ENCODE data around the gene UNC119B.

Gene UNC119B

GRCh38 chr12:120718055-120718454 is 7.8 kb downstream of the UNC119B start:
- H2AFZ ChIP-seq (ENCODE audit: low read length), result no peak overlapping the region
- no peak overlapping the region for H3K14ac ChIP-seq (ENCODE audit: low read length)
- H3K9me3 ChIP-seq (replicated peaks in 1 of 2; ENCODE audit: control insufficient read depth in 2 of 2, insufficient read depth in 1 of 2, low read depth in 1 of 2, low read length in 2 of 2), result no peaks in the 10 kb centered on the region
- no CpG with 5 or more reads among the region's 9 CpGs for WGBS, 2 donors (ENCODE audit: extremely low coverage in 2 of 2, insufficient read length in 2 of 2, insufficient replicate concordance in 1 of 2)
- no peak overlapping the region for H3K9ac ChIP-seq (ENCODE audit: low read depth, low read length, poor library complexity)
- H3K27me3 ChIP-seq (ENCODE audit: control insufficient read depth in 3 of 3, insufficient read depth in 3 of 3, low read depth in 1 of 3, low read length in 3 of 3), result no peaks in the 10 kb centered on the region
- no peak overlapping the region for H2BK15ac ChIP-seq (ENCODE audit: low read length)
- H4K8ac ChIP-seq (ENCODE audit: low read depth, low read length), result no peak overlapping the region
- H3K4me3 ChIP-seq (ENCODE audit: low read length in 2 of 2), result no peak overlapping the region
- H2BK5ac ChIP-seq (ENCODE audit: low read length), result no peak overlapping the region
- H2AK5ac ChIP-seq (ENCODE audit: low read depth, low read length), result no peak overlapping the region
- H3K36me3 ChIP-seq (replicated peaks in 1 of 2; ENCODE audit: control insufficient read depth in 2 of 2, insufficient read depth in 2 of 2, low read length in 2 of 2), result peaks cover 75 to 96% of the 10 kb centered on the region in 2 donors
- H3K4ac ChIP-seq (ENCODE audit: low read length), result no peak overlapping the region
- no peak overlapping the region for H4K91ac ChIP-seq (ENCODE audit: low read depth, low read length, poor library complexity)
- H3K4me1 ChIP-seq (ENCODE audit: control insufficient read depth in 2 of 2, insufficient read depth in 1 of 2, low read depth in 1 of 2, low read length in 2 of 2), result no peaks in the 10 kb centered on the region
- H3K27ac ChIP-seq (replicated peaks; ENCODE audit: low read length), result no peak overlapping the region
- DNase-seq (ENCODE audit: low spot score), result no peak
- peaks cover 10% of the 10 kb centered on the region for H3K79me1 ChIP-seq (ENCODE audit: low read depth, low read length)
- no peak overlapping the region for H2BK120ac ChIP-seq (ENCODE audit: low read depth, low read length)
- no peak overlapping the region for H2BK12ac ChIP-seq (ENCODE audit: low read length)
- no peak overlapping the region for H3K18ac ChIP-seq (ENCODE audit: low read length)
- no peak overlapping the region for H3K23ac ChIP-seq (ENCODE audit: low read depth, low read length, poor library complexity)
- no peak overlapping the region for H3K4me2 ChIP-seq (ENCODE audit: insufficient read depth, low read length, poor library complexity, severe bottlenecking)

GRCh38 chr12:120719072-120719471 is 8.8 kb downstream of the UNC119B start:
- Histone ChIP-seq H4K91ac (ENCODE audit: low read depth, low read length, poor library complexity) (no peak overlapping the region), H2BK12ac (ENCODE audit: low read length) (no peak overlapping the region), H2BK120ac (ENCODE audit: low read depth, low read length) (no peak overlapping the region), H3K4me1 (ENCODE audit: control insufficient read depth in 2 of 2, insufficient read depth in 1 of 2, low read depth in 1 of 2, low read length in 2 of 2) (no peaks in the 10 kb centered on the region), H3K14ac (ENCODE audit: low read length) (no peak overlapping the region), H3K18ac (ENCODE audit: low read length) (no peak overlapping the region), H2BK15ac (ENCODE audit: low read length) (no peak overlapping the region), H3K4me3 (ENCODE audit: low read length in 2 of 2) (no peak overlapping the region), H3K27me3 (ENCODE audit: control insufficient read depth in 3 of 3, insufficient read depth in 3 of 3, low read depth in 1 of 3, low read length in 3 of 3) (no peaks in the 10 kb centered on the region), H3K23ac (ENCODE audit: low read depth, low read length, poor library complexity) (no peak overlapping the region), H3K36me3 (replicated peaks in 1 of 2; ENCODE audit: control insufficient read depth in 2 of 2, insufficient read depth in 2 of 2, low read length in 2 of 2) (peaks cover 69 to 97% of the 10 kb centered on the region in 2 donors), H3K79me1 (ENCODE audit: low read depth, low read length) (peaks cover 10% of the 10 kb centered on the region), H3K9ac (ENCODE audit: low read depth, low read length, poor library complexity) (no peak overlapping the region), H2BK5ac (ENCODE audit: low read length) (no peak overlapping the region), H3K4me2 (ENCODE audit: insufficient read depth, low read length, poor library complexity, severe bottlenecking) (no peak overlapping the region), H4K8ac (ENCODE audit: low read depth, low read length) (no peak overlapping the region), H3K4ac (ENCODE audit: low read length) (no peak overlapping the region), H3K9me3 (replicated peaks in 1 of 2; ENCODE audit: control insufficient read depth in 2 of 2, insufficient read depth in 1 of 2, low read depth in 1 of 2, low read length in 2 of 2) (no peaks in the 10 kb centered on the region), H2AFZ (ENCODE audit: low read length) (no peak overlapping the region), H3K27ac (replicated peaks; ENCODE audit: low read length) (no peak overlapping the region), H2AK5ac (ENCODE audit: low read depth, low read length) (no peak overlapping the region)
- DNase-seq (ENCODE audit: low spot score), result no peak
- no CpG with 5 or more reads among the region's 2 CpGs for WGBS, 2 donors (ENCODE audit: extremely low coverage in 2 of 2, insufficient read length in 2 of 2, insufficient replicate concordance in 1 of 2)

DNA sequence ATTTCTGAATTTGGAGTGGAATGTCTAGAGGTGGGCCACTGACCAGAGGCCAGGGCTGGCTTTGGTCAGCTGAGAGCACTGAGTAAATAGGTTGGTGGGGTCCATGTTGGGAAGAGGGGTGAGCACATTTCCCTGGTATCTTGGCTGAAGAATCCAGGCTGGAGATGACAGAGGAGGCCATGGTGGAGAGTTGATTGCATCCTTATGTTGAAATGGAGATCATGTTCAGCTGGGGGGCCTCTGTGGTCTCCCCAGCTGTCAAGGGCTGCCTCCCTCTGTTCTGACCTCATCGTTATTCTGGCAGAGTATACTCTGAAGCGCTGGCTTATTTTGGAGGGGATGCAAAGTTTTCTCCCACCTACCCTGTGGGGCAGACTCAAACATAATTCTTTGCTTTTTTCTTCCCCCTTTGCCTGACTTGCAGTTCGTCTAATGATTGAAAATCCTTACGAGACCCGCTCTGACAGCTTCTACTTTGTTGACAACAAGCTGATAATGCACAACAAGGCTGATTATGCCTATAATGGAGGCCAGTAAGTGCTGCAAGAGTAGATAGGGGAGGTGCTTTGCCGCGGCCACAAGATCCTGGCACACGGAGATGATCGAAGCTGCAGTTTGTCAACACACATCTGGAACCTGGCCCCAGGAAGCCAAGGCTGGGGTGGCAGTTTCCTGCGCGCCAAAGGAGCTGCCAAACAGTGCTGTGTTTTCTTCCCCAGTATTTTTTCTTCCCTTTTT is 9.4 kb downstream of the UNC119B start:
- Histone ChIP-seq H3K9me3 (replicated peaks in 1 of 2; ENCODE audit: control insufficient read depth in 2 of 2, insufficient read depth in 1 of 2, low read depth in 1 of 2, low read length in 2 of 2) (no peaks in the 10 kb centered on the region), H3K4me3 (ENCODE audit: low read length in 2 of 2) (no peak overlapping the region), H4K8ac (ENCODE audit: low read depth, low read length) (no peak overlapping the region), H4K91ac (ENCODE audit: low read depth, low read length, poor library complexity) (no peak overlapping the region), H2BK120ac (ENCODE audit: low read depth, low read length) (no peak overlapping the region), H3K4ac (ENCODE audit: low read length) (no peak overlapping the region), H2BK12ac (ENCODE audit: low read length) (no peak overlapping the region), H2AK5ac (ENCODE audit: low read depth, low read length) (no peak overlapping the region), H3K9ac (ENCODE audit: low read depth, low read length, poor library complexity) (no peak overlapping the region), H3K23ac (ENCODE audit: low read depth, low read length, poor library complexity) (no peak overlapping the region), H3K14ac (ENCODE audit: low read length) (no peak overlapping the region), H3K4me1 (ENCODE audit: control insufficient read depth in 2 of 2, insufficient read depth in 1 of 2, low read depth in 1 of 2, low read length in 2 of 2) (no peaks in the 10 kb centered on the region), H2AFZ (ENCODE audit: low read length) (no peak overlapping the region), H3K27ac (replicated peaks; ENCODE audit: low read length) (no peak overlapping the region), H2BK5ac (ENCODE audit: low read length) (no peak overlapping the region), H3K18ac (ENCODE audit: low read length) (no peak overlapping the region), H3K36me3 (replicated peaks in 1 of 2; ENCODE audit: control insufficient read depth in 2 of 2, insufficient read depth in 2 of 2, low read length in 2 of 2) (peaks cover 64 to 97% of the 10 kb centered on the region in 2 donors), H2BK15ac (ENCODE audit: low read length) (no peak overlapping the region), H3K27me3 (ENCODE audit: control insufficient read depth in 3 of 3, insufficient read depth in 3 of 3, low read depth in 1 of 3, low read length in 3 of 3) (no peaks in the 10 kb centered on the region), H3K4me2 (ENCODE audit: insufficient read depth, low read length, poor library complexity, severe bottlenecking) (no peak overlapping the region), H3K79me1 (ENCODE audit: low read depth, low read length) (peaks cover 5% of the 10 kb centered on the region)
- no CpG with 5 or more reads among the region's 11 CpGs for WGBS, 2 donors (ENCODE audit: extremely low coverage in 2 of 2, insufficient read length in 2 of 2, insufficient replicate concordance in 1 of 2)
- no peak for DNase-seq (ENCODE audit: low spot score)

DNA sequence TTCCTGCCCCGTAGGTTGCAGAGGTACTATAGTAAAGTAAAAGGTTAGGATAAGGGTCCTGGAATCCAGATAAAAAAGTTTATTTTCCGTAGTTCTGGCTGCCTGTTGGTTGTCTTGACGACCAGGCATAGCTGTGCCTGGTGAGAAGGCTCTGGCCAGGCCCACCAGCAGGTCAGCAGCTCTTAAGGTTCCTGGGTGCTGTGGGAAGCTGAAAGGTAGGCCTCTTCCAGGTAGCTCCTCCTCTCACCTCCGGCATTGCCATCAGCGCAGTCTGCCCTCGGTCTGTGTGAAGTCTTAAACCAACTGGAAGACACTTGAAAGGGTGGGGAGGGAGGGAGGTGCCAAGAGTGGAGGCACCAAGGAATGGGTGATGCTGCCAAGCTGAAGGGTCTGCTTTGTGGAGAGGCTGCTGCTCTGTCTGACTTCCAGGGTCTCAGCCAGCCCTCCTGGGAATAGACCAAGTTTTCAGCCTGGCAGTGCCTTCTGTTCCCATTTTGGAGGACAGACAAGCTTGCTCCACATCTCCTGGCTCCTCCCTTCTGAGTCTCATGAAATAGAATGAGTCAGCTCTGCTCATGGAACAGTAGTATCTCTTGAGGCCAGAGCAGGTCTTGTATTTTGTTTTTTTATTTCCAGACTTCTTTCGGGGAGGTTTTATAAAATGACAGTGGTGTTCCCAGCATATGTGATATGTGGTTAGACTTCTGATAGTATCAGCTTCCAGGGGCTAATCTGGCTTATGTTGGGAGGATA is 10.2 kb downstream of the UNC119B start:
- Histone ChIP-seq H3K9ac (ENCODE audit: low read depth, low read length, poor library complexity) (no peak overlapping the region), H3K36me3 (replicated peaks in 1 of 2; ENCODE audit: control insufficient read depth in 2 of 2, insufficient read depth in 2 of 2, low read length in 2 of 2) (peaks cover 61 to 96% of the 10 kb centered on the region in 2 donors), H2BK5ac (ENCODE audit: low read length) (no peak overlapping the region), H2AK5ac (ENCODE audit: low read depth, low read length) (no peak overlapping the region), H3K23ac (ENCODE audit: low read depth, low read length, poor library complexity) (no peak overlapping the region), H3K27me3 (ENCODE audit: control insufficient read depth in 3 of 3, insufficient read depth in 3 of 3, low read depth in 1 of 3, low read length in 3 of 3) (no peaks in the 10 kb centered on the region), H3K27ac (replicated peaks; ENCODE audit: low read length) (no peak overlapping the region), H2AFZ (ENCODE audit: low read length) (no peak overlapping the region), H3K18ac (ENCODE audit: low read length) (no peak overlapping the region), H3K4ac (ENCODE audit: low read length) (no peak overlapping the region), H3K14ac (ENCODE audit: low read length) (no peak overlapping the region), H4K8ac (ENCODE audit: low read depth, low read length) (no peak overlapping the region), H2BK15ac (ENCODE audit: low read length) (no peak overlapping the region), H2BK120ac (ENCODE audit: low read depth, low read length) (no peak overlapping the region), H3K9me3 (replicated peaks in 1 of 2; ENCODE audit: control insufficient read depth in 2 of 2, insufficient read depth in 1 of 2, low read depth in 1 of 2, low read length in 2 of 2) (no peaks in the 10 kb centered on the region), H4K91ac (ENCODE audit: low read depth, low read length, poor library complexity) (no peak overlapping the region), H3K4me3 (ENCODE audit: low read length in 2 of 2) (no peak overlapping the region), H3K79me1 (ENCODE audit: low read depth, low read length) (peaks cover 4% of the 10 kb centered on the region), H3K4me2 (ENCODE audit: insufficient read depth, low read length, poor library complexity, severe bottlenecking) (no peak overlapping the region), H3K4me1 (ENCODE audit: control insufficient read depth in 2 of 2, insufficient read depth in 1 of 2, low read depth in 1 of 2, low read length in 2 of 2) (peaks cover 0 to 3% of the 10 kb centered on the region in 2 donors), H2BK12ac (ENCODE audit: low read length) (no peak overlapping the region)
- no CpG with 5 or more reads among the region's 7 CpGs for WGBS, 2 donors (ENCODE audit: extremely low coverage in 2 of 2, insufficient read length in 2 of 2, insufficient replicate concordance in 1 of 2)
- DNase-seq (ENCODE audit: low spot score), result no peak

All from neuronal stem cell (in vitro differentiated cells).